Astrocyte of the cerebellum (primary cell): ENCODE measurements around the gene FCN1.

Experiments
- DNase-seq: peaks from one replicate; pipeline ENCODE4 v3.0.0-alpha.2; 2011; ENCODE audit warnings: low read depth
- H3K4me3 ChIP-seq: 2 replicates; pipeline ENCODE4 v1.5.1; 2011; ENCODE audit warnings: mild to moderate bottlenecking, low read depth, low read length, moderate library complexity
- in situ Hi-C: cut with HindIII; loops from 2 replicates; pipeline ENCODE4 v1.10.0; 2017; ENCODE audit warnings: low sequenced_read_pairs
- TF ChIP-seq, protein P1 (sequence below): IDR thresholded peaks from 2 replicates; pipeline ENCODE4 v1.5.1; 2012; ENCODE audit warnings: low read length, low read depth, moderate library complexity, mild to moderate bottlenecking; ENCODE audit errors: missing control alignments

The FCN1 gene

DNA sequence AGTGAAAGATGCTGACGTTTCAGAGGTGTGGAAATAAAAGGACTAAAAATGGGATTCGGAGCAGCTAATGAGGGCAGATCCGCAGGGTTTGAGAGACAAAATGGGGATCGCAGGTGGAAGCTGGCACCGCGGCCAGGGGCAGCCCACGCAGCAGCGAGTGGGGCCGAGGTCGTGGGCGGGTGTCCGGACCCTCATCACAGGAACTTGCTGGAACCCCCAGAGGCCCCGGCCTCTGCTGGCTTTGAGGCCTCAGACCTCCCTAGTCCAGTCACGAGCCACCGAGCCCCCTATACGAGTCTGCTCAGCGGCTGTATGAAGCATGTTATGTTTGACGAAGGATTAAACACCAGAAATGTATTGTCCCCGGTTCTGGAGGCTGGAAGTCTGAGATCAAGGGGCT, 45.8 kb upstream of the FCN1 start:
- in situ Hi-C loops: no loop called here
- TF ChIP-seq, protein P1, sequence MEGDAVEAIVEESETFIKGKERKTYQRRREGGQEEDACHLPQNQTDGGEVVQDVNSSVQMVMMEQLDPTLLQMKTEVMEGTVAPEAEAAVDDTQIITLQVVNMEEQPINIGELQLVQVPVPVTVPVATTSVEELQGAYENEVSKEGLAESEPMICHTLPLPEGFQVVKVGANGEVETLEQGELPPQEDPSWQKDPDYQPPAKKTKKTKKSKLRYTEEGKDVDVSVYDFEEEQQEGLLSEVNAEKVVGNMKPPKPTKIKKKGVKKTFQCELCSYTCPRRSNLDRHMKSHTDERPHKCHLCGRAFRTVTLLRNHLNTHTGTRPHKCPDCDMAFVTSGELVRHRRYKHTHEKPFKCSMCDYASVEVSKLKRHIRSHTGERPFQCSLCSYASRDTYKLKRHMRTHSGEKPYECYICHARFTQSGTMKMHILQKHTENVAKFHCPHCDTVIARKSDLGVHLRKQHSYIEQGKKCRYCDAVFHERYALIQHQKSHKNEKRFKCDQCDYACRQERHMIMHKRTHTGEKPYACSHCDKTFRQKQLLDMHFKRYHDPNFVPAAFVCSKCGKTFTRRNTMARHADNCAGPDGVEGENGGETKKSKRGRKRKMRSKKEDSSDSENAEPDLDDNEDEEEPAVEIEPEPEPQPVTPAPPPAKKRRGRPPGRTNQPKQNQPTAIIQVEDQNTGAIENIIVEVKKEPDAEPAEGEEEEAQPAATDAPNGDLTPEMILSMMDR: no peak
- no peak for DNase-seq
- no peak overlapping the region for H3K4me3 ChIP-seq

DNA sequence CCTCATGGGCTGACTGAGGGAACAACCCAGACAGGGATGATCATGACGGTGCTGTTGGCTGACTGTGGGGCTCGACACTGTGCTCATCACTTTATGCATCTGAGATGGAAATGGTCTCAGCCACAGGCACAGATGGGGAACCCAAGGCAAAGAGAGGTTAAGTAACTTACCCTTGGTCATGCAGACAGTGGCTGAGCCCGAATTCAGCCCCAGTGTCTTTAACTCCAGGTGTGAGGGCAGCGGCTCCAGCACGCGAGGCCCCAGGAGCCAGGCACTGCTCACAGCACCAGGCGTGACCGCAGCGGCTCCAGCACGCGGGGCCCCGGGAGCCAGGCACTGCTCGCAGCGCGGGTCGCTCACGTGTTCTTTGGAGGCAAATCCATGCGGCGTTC, 45.3 kb upstream of the FCN1 start:
- TF ChIP-seq, protein P1: no peak
- no peak for DNase-seq
- no peak overlapping the region for H3K4me3 ChIP-seq
- in situ Hi-C loops: no loop called here

DNA sequence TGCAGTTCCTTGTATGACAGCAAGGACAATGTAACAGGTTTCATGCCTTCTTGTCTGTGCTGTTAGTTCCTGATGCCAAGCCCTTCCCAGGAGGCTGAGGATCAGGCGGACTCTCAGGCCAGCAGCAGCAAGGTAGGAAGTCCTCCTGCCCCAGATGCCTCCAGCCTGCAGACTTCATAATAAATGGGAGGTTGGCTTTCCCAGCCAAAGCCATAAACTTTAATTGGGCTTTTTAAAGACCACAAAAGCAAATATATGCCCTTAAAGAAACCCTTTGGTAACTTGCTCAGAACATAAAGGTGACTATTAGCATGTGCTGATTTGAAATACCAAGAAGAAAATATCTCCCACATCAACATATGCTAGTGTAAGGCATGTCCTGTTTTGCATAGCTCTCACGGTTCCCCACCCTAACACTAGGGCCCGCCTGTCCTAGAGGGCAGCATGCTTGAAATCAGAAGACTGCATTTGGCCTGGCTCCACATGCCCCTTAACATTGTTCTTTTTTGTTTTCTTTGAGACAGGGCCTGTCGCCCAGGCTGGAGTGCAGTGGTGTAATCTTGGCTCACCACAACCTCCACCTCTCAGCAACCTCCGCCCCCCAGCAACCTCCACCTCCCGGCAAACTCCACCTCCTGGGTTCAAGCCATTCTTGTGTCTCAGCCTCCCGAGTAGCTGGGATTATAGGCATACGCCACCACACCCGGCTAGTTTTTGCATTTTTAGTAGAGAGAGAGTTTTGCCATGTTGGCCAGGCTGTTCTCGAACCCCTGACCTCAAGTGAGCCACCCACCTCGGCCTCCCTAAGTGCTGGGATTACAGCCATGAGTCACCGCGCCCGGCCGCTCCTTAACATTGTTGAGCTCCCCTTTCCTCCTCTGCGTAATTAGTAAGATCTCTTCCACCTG, 44.6 kb upstream of the FCN1 start:
- no peak overlapping the region for H3K4me3 ChIP-seq
- DNase-seq: no peak
- in situ Hi-C loops: no loop called here
- TF ChIP-seq, protein P1: no peak

DNA sequence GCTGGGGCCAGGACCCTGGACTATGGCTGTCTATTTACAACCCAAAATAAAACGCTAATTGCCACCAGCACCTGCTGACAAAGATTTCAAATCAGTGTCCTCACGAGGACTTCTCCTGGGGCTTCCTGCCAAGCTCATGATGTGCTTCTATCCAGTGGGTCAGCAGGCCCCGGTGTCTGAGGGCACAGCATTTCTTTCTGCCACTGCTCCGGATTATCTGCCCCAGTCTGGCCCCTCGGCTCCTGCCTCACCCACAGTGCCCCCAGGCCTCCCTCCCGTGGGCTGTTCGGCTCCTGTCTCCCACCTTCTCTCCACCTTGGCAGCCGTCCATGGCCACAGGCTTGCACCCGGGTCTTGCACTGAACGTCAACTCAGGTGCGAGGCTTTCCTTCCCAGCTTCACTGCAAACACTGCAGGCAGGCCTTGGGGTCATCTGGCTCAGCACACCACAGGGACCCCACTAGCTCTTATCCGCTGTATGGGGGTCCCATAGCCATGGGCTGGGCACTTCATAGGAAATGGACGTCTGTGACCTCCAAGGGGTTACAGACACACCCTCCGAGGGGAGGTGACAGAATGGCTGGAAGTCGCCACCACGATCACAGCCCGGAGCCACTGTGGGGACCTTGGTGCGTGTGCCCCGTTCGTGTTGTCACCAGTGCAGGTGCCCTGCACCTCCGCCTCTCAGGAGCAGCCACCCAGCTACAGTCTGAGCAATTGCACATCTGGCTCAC, 43.8 kb upstream of the FCN1 start:
- in situ Hi-C loops: no loop called here
- no peak overlapping the region for H3K4me3 ChIP-seq
- TF ChIP-seq, protein P1: no peak
- DNase-seq: no peak

DNA sequence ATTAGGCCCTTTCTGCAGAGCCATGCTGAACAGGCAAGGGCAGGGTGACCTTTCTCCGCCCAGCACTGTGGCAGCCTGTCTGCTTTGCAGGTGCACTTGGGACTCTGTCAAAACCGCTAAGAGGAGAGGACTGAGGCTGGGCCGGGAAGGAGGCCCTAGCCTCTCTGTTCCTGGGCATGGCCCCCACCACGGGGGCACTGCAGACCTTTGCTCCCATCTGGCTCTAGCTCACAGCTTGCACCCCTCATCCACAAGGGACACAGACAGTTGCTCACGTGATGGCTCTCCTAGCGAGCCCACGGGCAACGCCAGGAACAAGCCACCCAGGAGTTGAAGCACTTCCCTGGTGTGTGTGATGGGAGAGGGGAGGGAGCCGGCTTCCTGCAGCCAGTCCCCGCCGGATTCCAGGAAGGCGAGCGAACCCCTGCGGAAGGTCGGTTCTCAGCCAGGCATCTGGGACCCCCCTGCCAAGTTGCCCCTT, 43.0 kb upstream of the FCN1 start:
- in situ Hi-C loops: no loop called here
- TF ChIP-seq, protein P1: no peak
- DNase-seq: no peak
- no peak overlapping the region for H3K4me3 ChIP-seq

DNA sequence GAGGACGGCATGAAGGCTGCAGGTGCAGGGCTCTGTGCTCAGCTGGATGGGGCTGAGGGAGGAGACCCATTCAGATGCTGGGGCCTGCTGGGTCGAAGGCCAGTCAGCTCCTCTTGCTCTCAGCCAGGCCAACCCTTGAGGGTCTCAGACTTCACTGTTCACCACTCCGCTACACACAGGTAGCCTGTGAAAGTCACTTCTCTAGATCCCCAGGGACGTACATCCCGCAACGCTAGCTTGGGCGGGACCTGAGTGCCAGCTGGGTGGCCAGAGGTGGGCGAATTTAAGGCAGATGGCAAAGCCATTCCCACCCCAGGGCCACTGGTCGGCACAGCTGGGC, 42.2 kb upstream of the FCN1 start:
- H3K4me3 ChIP-seq: no peak overlapping the region
- DNase-seq: no peak
- TF ChIP-seq, protein P1: no peak
- in situ Hi-C loops: no loop called here
